ENCODE data around the gene MEF2B.
"Not testable (repeated sequence)": the region's sequence is repeated elsewhere in the genome, so short reads cannot be mapped to it uniquely, and the experiment has no call there.

Gene MEF2B

GRCh38 chr19:19192078-19192882 lies 22.2 kb upstream of the MEF2B start, which contains the start of the genes BORCS8 and RFXANK:
BORCS8 (minus strand) TSS chr19:19192152; CDS start chr19:19192117, 35 bp downstream.
RFXANK (plus strand) TSS chr19:19192258; CDS start chr19:19193947, 1,689 bp downstream.
- Histone ChIP-seq H3K9me3 (ENCODE audit: control insufficient read depth, insufficient read depth, low read length) (no peaks in the 10 kb centered on the region), H3K27ac (ENCODE audit: low read length) (no peak within 1 kb of the TSS), H3K4me1 (ENCODE audit: control insufficient read depth, insufficient read depth, low read length) (no peaks in the 10 kb centered on the region), H3K27me3 (ENCODE audit: control insufficient read depth, insufficient read depth, low read length) (no peaks in the 10 kb centered on the region), H3K36me3 (ENCODE audit: control insufficient read depth, insufficient read depth, low read length) (peaks cover 5% of the 10 kb centered on the region), H3K4me3 (ENCODE audit: low read length) (peak within 1 kb of the TSS; percentile 93)
- peak; percentile 99 for DNase-seq (ENCODE audit: low read depth, low spot score)
- no CpG with 5 or more reads among the region's 53 CpGs for WGBS (ENCODE audit: insufficient coverage, insufficient read length)

GRCh38 chr19:19191768-19192077 lies 21.7 kb upstream of the MEF2B start:
- WGBS (ENCODE audit: insufficient coverage, insufficient read length), result no CpG with 5 or more reads among the region's 17 CpGs
- H3K27me3 ChIP-seq (ENCODE audit: control insufficient read depth, insufficient read depth, low read length), result no peaks in the 10 kb centered on the region
- no peak for DNase-seq (ENCODE audit: low read depth, low spot score)
- peak overlapping the region; percentile 93 for H3K4me3 ChIP-seq (ENCODE audit: low read length)
- no peaks in the 10 kb centered on the region; the same call in 1 of the 2 replicates for H3K36me3 ChIP-seq (ENCODE audit: control insufficient read depth, insufficient read depth, low read length)
- H3K27ac ChIP-seq (ENCODE audit: low read length), result no peak overlapping the region
- no peaks in the 10 kb centered on the region for H3K4me1 ChIP-seq (ENCODE audit: control insufficient read depth, insufficient read depth, low read length)
- H3K9me3 ChIP-seq (ENCODE audit: control insufficient read depth, insufficient read depth, low read length), result no peaks in the 10 kb centered on the region

- Histone ChIP-seq H3K9me3 (ENCODE audit: control insufficient read depth, insufficient read depth, low read length) (no peaks in the 10 kb centered on the region), H3K27ac (ENCODE audit: low read length) (no peak overlapping the region), H3K27me3 (ENCODE audit: control insufficient read depth, insufficient read depth, low read length) (no peaks in the 10 kb centered on the region), H3K4me1 (ENCODE audit: control insufficient read depth, insufficient read depth, low read length) (no peaks in the 10 kb centered on the region), H3K36me3 (ENCODE audit: control insufficient read depth, insufficient read depth, low read length) (no peaks in the 10 kb centered on the region), H3K4me3 (ENCODE audit: low read length) (no peak overlapping the region)
- no CpG with 5 or more reads among the region's 14 CpGs for WGBS (ENCODE audit: insufficient coverage, insufficient read length)
- no peak for DNase-seq (ENCODE audit: low read depth, low spot score)
Measured at GRCh38 chr19:19186742-19187141, 16.7 kb upstream of the MEF2B start.

- H3K27ac ChIP-seq (ENCODE audit: low read length), result no peak overlapping the region
- H3K4me3 ChIP-seq (ENCODE audit: low read length), result no peak overlapping the region
- H3K27me3 ChIP-seq (ENCODE audit: control insufficient read depth, insufficient read depth, low read length), result no peaks in the 10 kb centered on the region
- H3K4me1 ChIP-seq (ENCODE audit: control insufficient read depth, insufficient read depth, low read length), result no peaks in the 10 kb centered on the region
- WGBS (ENCODE audit: insufficient coverage, insufficient read length), result no CpG with 5 or more reads among the region's 9 CpGs
- no peaks in the 10 kb centered on the region for H3K9me3 ChIP-seq (ENCODE audit: control insufficient read depth, insufficient read depth, low read length)
- DNase-seq (ENCODE audit: low read depth, low spot score), result peak; percentile 70
- H3K36me3 ChIP-seq (ENCODE audit: control insufficient read depth, insufficient read depth, low read length), result no peaks in the 10 kb centered on the region
Measured at GRCh38 chr19:19185853-19186740, 16.0 kb upstream of the MEF2B start.

- no CpG with 5 or more reads among the region's 9 CpGs for WGBS (ENCODE audit: insufficient coverage, insufficient read length)
- H3K4me3 ChIP-seq (ENCODE audit: low read length), result no peak overlapping the region
- no peak overlapping the region for H3K27ac ChIP-seq (ENCODE audit: low read length)
- no peaks in the 10 kb centered on the region for H3K36me3 ChIP-seq (ENCODE audit: control insufficient read depth, insufficient read depth, low read length)
- H3K27me3 ChIP-seq (ENCODE audit: control insufficient read depth, insufficient read depth, low read length), result no peaks in the 10 kb centered on the region
- H3K4me1 ChIP-seq (ENCODE audit: control insufficient read depth, insufficient read depth, low read length), result no peaks in the 10 kb centered on the region
- DNase-seq (ENCODE audit: low read depth, low spot score), result no peak
- no peaks in the 10 kb centered on the region for H3K9me3 ChIP-seq (ENCODE audit: control insufficient read depth, insufficient read depth, low read length)
Measured at GRCh38 chr19:19181488-19181998, 11.5 kb upstream of the MEF2B start.

GRCh38 chr19:19179548-19180441 lies 9.7 kb upstream of the MEF2B start:
- Histone ChIP-seq H3K27me3 (ENCODE audit: control insufficient read depth, insufficient read depth, low read length) (no peaks in the 10 kb centered on the region), H3K4me1 (ENCODE audit: control insufficient read depth, insufficient read depth, low read length) (no peaks in the 10 kb centered on the region), H3K27ac (ENCODE audit: low read length) (no peak overlapping the region), H3K36me3 (ENCODE audit: control insufficient read depth, insufficient read depth, low read length) (no peaks in the 10 kb centered on the region), H3K4me3 (ENCODE audit: low read length) (no peak overlapping the region), H3K9me3 (ENCODE audit: control insufficient read depth, insufficient read depth, low read length) (no peaks in the 10 kb centered on the region)
- WGBS (ENCODE audit: insufficient coverage, insufficient read length), result no CpG with 5 or more reads among the region's 17 CpGs
- DNase-seq (ENCODE audit: low read depth, low spot score), result no peak

- Histone ChIP-seq H3K9me3 (ENCODE audit: control insufficient read depth, insufficient read depth, low read length) (no peaks in the 10 kb centered on the region), H3K4me1 (ENCODE audit: control insufficient read depth, insufficient read depth, low read length) (0 out of 2 replicates have a peak, but pooled peaks cover 2% of the 10 kb centered on the region), H3K27me3 (ENCODE audit: control insufficient read depth, insufficient read depth, low read length) (no peaks in the 10 kb centered on the region), H3K4me3 (ENCODE audit: low read length) (no peak overlapping the region), H3K36me3 (ENCODE audit: control insufficient read depth, insufficient read depth, low read length) (no peaks in the 10 kb centered on the region), H3K27ac (ENCODE audit: low read length) (no peak overlapping the region)
- WGBS (ENCODE audit: insufficient coverage, insufficient read length), result no CpG with 5 or more reads among the region's 8 CpGs
- DNase-seq (ENCODE audit: low read depth, low spot score), result no peak
Measured at GRCh38 chr19:19176950-19177349, 6.9 kb upstream of the MEF2B start.

- not testable (repeated sequence) for DNase-seq (ENCODE audit: low read depth, low spot score)
Measured at GRCh38 chr19:19173243-19173642, 3.2 kb upstream of the MEF2B start.

GRCh38 chr19:19171821-19172532 lies 1.9 kb upstream of the MEF2B start:
- 0 out of 2 replicates have a peak, but pooled peaks cover 5% of the 10 kb centered on the region for H3K4me1 ChIP-seq (ENCODE audit: control insufficient read depth, insufficient read depth, low read length)
- DNase-seq (ENCODE audit: low read depth, low spot score), result no peak
- H3K4me3 ChIP-seq (ENCODE audit: low read length), result no peak overlapping the region
- H3K27ac ChIP-seq (ENCODE audit: low read length), result no peak overlapping the region
- WGBS (ENCODE audit: insufficient coverage, insufficient read length), result no CpG with 5 or more reads among the region's 8 CpGs
- no peaks in the 10 kb centered on the region for H3K9me3 ChIP-seq (ENCODE audit: control insufficient read depth, insufficient read depth, low read length)
- H3K36me3 ChIP-seq (ENCODE audit: control insufficient read depth, insufficient read depth, low read length), result no peaks in the 10 kb centered on the region
- H3K27me3 ChIP-seq (ENCODE audit: control insufficient read depth, insufficient read depth, low read length), result peaks cover 4% of the 10 kb centered on the region; the same call in 1 of the 2 replicates

More at GRCh38 chr19:19173243-19173642, 3.2 kb upstream of the MEF2B start:
- not testable (repeated sequence) for H3K9me3 ChIP-seq (ENCODE audit: control insufficient read depth, insufficient read depth, low read length); H3K4me3 ChIP-seq (ENCODE audit: low read length); H3K27me3 ChIP-seq (ENCODE audit: control insufficient read depth, insufficient read depth, low read length); H3K36me3 ChIP-seq (ENCODE audit: control insufficient read depth, insufficient read depth, low read length); H3K27ac ChIP-seq (ENCODE audit: low read length); H3K4me1 ChIP-seq (ENCODE audit: control insufficient read depth, insufficient read depth, low read length)
- no CpG with 5 or more reads among the region's 5 CpGs for WGBS (ENCODE audit: insufficient coverage, insufficient read length)
